ENCODE measurements around the gene IL1RAP. TPM values are rescaled to one million over a fixed set of nuclear protein-coding genes. Genes with fewer than 3 reads are reported as not detected.

IL1RAP gene
- total and polyA plus RNA-seq, 4 donors: 15.4 to 26.7 (median 21.4) TPM

DNA sequence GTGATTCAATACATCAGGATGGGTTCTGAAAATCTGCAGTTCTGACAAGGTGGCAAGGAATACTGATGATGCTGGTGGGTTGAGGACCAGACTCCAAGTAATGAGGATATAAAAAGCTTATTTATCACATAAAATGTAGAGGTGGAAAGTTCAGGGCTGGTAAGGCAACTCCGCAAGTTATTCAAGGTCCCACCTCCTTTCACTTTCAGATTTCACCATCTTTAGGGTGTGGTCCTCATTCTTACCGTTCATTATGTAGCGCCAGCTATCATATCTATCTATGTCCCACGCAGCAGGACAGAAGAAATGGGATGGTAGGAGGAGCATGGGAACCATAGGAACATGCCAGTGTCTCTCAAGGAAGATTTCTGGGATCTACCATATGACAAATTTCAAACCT, 80.3 kb downstream of the IL1RAP start:
- Histone ChIP-seq H3K4me3 (ENCODE audit: low read depth, low read length) (no peak overlapping the region), H3K4me1 (ENCODE audit: control insufficient read depth, insufficient read depth, low read length) (no peaks in the 10 kb centered on the region), H3K27ac (ENCODE audit: low read depth, low read length) (no peak overlapping the region), H3K36me3 (ENCODE audit: control insufficient read depth, insufficient read depth, low read length) (no peaks in the 10 kb centered on the region), H3K9me3 (ENCODE audit: control insufficient read depth, insufficient read depth, low read length) (no peaks in the 10 kb centered on the region), H3K27me3 (ENCODE audit: control insufficient read depth, insufficient read depth, low read length) (no peaks in the 10 kb centered on the region)
- no peak for DNase-seq (ENCODE audit: low read depth in 4 of 6, low spot score in 6 of 6)
- no CpG with 5 or more reads among the region's 4 CpGs for WGBS (ENCODE audit: insufficient coverage)

DNA sequence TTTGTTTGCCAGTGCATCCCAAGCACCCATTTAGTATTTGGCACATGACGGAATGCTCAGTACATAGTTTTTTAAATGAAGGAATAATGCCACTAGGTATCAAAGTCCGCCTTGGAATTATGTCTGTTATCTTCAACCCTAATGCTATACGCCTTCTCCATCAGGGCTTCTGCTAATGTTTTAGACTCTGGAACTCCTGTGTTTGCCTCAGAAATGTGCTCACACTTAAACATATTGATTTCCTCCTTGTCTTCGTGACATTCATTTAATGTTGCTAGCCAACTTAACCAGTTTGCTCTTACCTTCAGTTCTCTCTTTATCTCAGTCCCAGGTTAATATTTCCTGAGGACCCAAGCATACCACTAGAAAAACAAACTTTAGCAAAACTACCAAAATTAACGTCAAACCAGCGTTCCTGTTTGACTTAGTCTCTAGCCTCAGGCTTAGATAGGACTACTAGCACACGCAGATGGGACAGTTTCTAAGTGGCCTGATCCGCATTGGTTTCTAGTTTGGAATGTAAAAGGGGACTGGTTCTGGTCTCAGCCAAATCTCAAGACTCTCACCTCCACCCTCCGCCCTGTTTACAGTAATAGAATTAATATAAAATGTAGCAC, 81.4 kb downstream of the IL1RAP start:
- Histone ChIP-seq H3K4me1 (ENCODE audit: control insufficient read depth, insufficient read depth, low read length) (no peaks in the 10 kb centered on the region), H3K27ac (ENCODE audit: low read depth, low read length) (no peak overlapping the region), H3K27me3 (ENCODE audit: control insufficient read depth, insufficient read depth, low read length) (no peaks in the 10 kb centered on the region), H3K9me3 (ENCODE audit: control insufficient read depth, insufficient read depth, low read length) (no peaks in the 10 kb centered on the region), H3K36me3 (ENCODE audit: control insufficient read depth, insufficient read depth, low read length) (no peaks in the 10 kb centered on the region), H3K4me3 (ENCODE audit: low read depth, low read length) (no peak overlapping the region)
- 100% methylated on average over 2 of the region's 9 CpGs for WGBS (ENCODE audit: insufficient coverage)
- DNase-seq (ENCODE audit: low read depth in 4 of 6, low spot score in 6 of 6): no peak

DNA sequence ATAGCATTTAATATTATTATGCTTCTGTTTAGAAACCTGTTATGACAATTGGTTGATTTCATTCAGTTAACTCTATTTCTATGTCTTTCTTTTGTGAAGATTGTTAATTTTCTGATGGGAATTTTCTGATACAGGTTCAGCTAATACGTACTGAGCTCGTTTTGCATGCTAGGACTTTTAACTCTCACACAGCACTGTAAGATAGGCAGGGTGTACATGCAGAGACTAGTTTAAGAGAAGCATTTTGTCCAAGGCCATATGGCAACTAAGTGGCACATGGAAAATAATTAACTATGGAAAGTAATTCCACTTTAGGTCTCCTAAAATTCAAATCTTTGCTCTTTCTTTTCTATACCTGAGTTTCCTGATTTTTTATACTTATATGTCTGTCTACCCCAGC, 81.9 kb downstream of the IL1RAP start:
- H3K27me3 ChIP-seq (ENCODE audit: control insufficient read depth, insufficient read depth, low read length): no peaks in the 10 kb centered on the region
- no CpG with 5 or more reads among the region's 2 CpGs for WGBS (ENCODE audit: insufficient coverage)
- no peaks in the 10 kb centered on the region for H3K9me3 ChIP-seq (ENCODE audit: control insufficient read depth, insufficient read depth, low read length)
- no peaks in the 10 kb centered on the region for H3K4me1 ChIP-seq (ENCODE audit: control insufficient read depth, insufficient read depth, low read length)
- DNase-seq (ENCODE audit: low read depth in 4 of 6, low spot score in 6 of 6): peak in 1 of 6 donors; percentile 16
- no peak overlapping the region for H3K4me3 ChIP-seq (ENCODE audit: low read depth, low read length)
- no peaks in the 10 kb centered on the region for H3K36me3 ChIP-seq (ENCODE audit: control insufficient read depth, insufficient read depth, low read length)
- no peak overlapping the region for H3K27ac ChIP-seq (ENCODE audit: low read depth, low read length)

DNA sequence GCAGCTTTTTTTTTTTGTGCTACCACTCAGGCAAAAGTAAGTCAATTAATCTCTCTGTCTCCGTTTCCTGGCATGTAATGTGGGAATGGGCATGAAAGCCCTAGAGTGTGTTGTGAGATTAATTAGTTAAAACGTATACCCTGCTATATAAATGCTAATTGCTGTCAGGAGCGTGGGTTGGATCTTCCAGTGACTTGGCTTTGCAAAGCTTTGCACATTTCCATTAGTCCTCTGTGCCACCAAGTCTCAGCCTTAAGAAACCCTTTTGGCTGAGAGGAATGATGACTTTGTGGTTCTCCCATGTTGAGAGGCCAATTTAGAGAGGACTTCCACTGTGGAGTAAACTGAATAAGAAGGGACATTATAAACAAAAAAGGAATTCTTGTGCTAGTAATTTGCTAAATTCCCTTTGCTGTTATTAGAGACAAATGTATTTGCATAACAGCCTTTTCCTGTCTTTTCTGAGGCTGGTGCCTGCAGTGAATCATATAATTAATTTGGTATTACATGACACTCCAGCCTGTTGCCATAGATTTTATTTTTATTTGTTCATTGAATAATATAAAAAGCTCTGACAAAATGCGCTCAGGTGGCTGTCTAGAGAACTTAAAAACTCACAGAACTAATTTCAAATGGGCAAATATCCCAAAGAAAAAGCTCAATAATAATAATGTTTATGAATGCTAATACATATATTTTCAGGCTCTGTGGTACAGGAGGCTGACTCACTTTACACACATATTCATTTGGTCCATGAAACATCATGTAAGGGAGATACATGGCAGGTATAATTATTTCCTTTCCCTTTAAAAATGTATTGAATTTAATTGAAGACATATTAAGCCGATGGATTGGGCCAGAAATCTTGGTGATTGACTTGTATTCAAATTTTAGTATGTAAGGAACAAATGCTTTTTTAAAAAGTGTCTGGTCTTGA, 82.7 kb downstream of the IL1RAP start:
- Histone ChIP-seq H3K4me3 (ENCODE audit: low read depth, low read length) (no peak overlapping the region), H3K4me1 (ENCODE audit: control insufficient read depth, insufficient read depth, low read length) (no peaks in the 10 kb centered on the region), H3K27ac (ENCODE audit: low read depth, low read length) (no peak overlapping the region), H3K9me3 (ENCODE audit: control insufficient read depth, insufficient read depth, low read length) (no peaks in the 10 kb centered on the region), H3K36me3 (ENCODE audit: control insufficient read depth, insufficient read depth, low read length) (no peaks in the 10 kb centered on the region), H3K27me3 (ENCODE audit: control insufficient read depth, insufficient read depth, low read length) (no peaks in the 10 kb centered on the region)
- DNase-seq (ENCODE audit: low read depth in 4 of 6, low spot score in 6 of 6): peak in 5 of 6 donors; percentile 26 to 78 (median 45)
- WGBS (ENCODE audit: insufficient coverage): no CpG with 5 or more reads among the region's 5 CpGs

DNA sequence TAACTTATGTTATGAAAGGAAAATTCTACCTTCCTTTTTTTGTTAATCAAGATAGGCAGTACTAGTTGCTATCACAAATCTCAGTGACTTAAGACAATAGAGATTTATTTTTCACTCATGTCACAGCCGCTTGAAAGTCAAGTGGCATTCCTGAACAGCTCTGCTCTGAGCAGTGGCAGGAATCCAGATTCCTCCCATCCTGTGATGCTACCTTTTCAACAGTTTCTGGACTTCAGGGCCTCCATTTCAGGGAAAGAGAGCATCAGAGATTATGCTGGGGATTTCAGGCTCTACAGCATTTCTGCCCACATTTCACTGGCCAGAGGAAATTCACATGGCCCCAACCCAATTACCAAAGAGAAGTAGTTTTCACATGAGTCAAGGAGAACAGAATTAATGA, 83.4 kb downstream of the IL1RAP start:
- no peak overlapping the region for H3K4me3 ChIP-seq (ENCODE audit: low read depth, low read length)
- no peaks in the 10 kb centered on the region for H3K4me1 ChIP-seq (ENCODE audit: control insufficient read depth, insufficient read depth, low read length)
- no peaks in the 10 kb centered on the region for H3K9me3 ChIP-seq (ENCODE audit: control insufficient read depth, insufficient read depth, low read length)
- 40% methylated on average over 1 of the region's 1 CpG for WGBS (ENCODE audit: insufficient coverage)
- no peaks in the 10 kb centered on the region for H3K36me3 ChIP-seq (ENCODE audit: control insufficient read depth, insufficient read depth, low read length)
- no peak overlapping the region for H3K27ac ChIP-seq (ENCODE audit: low read depth, low read length)
- no peaks in the 10 kb centered on the region for H3K27me3 ChIP-seq (ENCODE audit: control insufficient read depth, insufficient read depth, low read length)
- DNase-seq (ENCODE audit: low read depth in 4 of 6, low spot score in 6 of 6): peak in 3 of 6 donors; percentile 11 to 31 (median 19)

DNA sequence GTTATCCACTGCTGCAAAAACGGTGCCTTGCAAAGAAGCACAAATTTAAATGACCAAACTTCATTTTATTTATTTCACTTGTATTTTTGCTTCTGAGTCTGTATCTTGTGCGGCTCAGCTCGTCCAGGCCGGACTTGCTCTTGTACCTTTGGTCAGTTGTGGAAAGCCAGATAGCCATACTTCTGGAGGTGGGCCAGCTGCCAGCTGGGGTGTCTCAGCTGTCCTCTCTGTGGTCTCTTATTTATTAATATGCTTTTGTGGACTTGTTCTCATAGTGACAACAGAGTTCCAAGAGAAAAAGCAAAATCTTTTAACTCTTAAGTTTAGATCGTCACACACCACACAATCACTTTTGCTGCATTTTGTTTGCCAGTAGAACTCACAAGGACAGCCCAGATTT, 87.7 kb downstream of the IL1RAP start:
- H3K27ac ChIP-seq (ENCODE audit: low read depth, low read length): no peak overlapping the region
- WGBS (ENCODE audit: insufficient coverage): 90% methylated on average over 3 of the region's 5 CpGs
- H3K36me3 ChIP-seq (ENCODE audit: control insufficient read depth, insufficient read depth, low read length): no peaks in the 10 kb centered on the region
- DNase-seq (ENCODE audit: low read depth in 4 of 6, low spot score in 6 of 6): no peak
- H3K4me1 ChIP-seq (ENCODE audit: control insufficient read depth, insufficient read depth, low read length): no peaks in the 10 kb centered on the region
- no peaks in the 10 kb centered on the region for H3K9me3 ChIP-seq (ENCODE audit: control insufficient read depth, insufficient read depth, low read length)
- H3K27me3 ChIP-seq (ENCODE audit: control insufficient read depth, insufficient read depth, low read length): no peaks in the 10 kb centered on the region
- H3K4me3 ChIP-seq (ENCODE audit: low read depth, low read length): no peak overlapping the region

DNA sequence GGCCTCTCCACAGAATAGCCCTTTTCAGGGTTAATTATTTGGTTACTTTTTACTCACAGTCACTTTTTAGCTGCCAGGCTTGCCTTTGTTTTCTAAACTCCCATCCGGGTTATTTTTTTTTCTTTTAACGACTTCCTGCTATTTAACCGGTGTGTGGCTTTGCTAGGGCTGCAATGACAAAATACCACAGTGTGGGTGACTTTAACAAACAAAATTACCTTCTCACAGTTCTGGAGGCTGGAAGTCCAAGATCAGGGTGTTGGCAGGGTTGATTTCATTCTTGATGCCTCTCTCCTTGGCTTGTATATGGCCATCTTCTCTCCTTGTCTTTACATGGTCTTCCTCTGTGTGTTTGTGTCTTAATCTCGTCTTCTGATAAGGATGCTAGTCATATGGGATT, 91.5 kb downstream of the IL1RAP start:
- H3K27ac ChIP-seq (ENCODE audit: low read depth, low read length): no peak overlapping the region
- no CpG with 5 or more reads among the region's 4 CpGs for WGBS (ENCODE audit: insufficient coverage)
- no peak for DNase-seq (ENCODE audit: low read depth in 4 of 6, low spot score in 6 of 6)
- no peak overlapping the region for H3K4me3 ChIP-seq (ENCODE audit: low read depth, low read length)
- H3K9me3 ChIP-seq (ENCODE audit: control insufficient read depth, insufficient read depth, low read length): no peaks in the 10 kb centered on the region
- H3K36me3 ChIP-seq (ENCODE audit: control insufficient read depth, insufficient read depth, low read length): no peaks in the 10 kb centered on the region
- no peaks in the 10 kb centered on the region for H3K4me1 ChIP-seq (ENCODE audit: control insufficient read depth, insufficient read depth, low read length)
- H3K27me3 ChIP-seq (ENCODE audit: control insufficient read depth, insufficient read depth, low read length): no peaks in the 10 kb centered on the region

DNA sequence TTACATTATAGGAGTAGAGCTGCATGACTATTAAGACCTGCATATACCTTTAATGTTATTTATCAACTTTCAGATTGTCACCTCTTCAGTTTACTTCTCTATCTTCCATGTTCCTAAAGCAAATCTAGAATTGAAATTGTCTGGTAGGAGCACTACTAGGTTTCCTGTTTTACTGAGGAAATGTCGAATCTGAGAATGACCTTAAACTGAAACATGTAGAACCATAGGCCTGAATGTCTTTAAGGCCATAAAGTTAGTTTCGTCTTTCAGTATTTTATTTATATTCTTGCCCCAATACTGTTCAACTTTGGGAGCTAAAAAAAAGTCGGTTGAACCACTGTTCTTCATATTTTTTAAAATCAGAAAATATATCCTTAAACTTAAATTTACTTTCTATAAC, 92.7 kb downstream of the IL1RAP start:
- no peak for DNase-seq (ENCODE audit: low read depth in 4 of 6, low spot score in 6 of 6)
- Histone ChIP-seq H3K27ac (ENCODE audit: low read depth, low read length) (no peak overlapping the region), H3K9me3 (ENCODE audit: control insufficient read depth, insufficient read depth, low read length) (no peaks in the 10 kb centered on the region), H3K36me3 (ENCODE audit: control insufficient read depth, insufficient read depth, low read length) (no peaks in the 10 kb centered on the region), H3K4me1 (ENCODE audit: control insufficient read depth, insufficient read depth, low read length) (no peaks in the 10 kb centered on the region), H3K27me3 (ENCODE audit: control insufficient read depth, insufficient read depth, low read length) (no peaks in the 10 kb centered on the region), H3K4me3 (ENCODE audit: low read depth, low read length) (no peak overlapping the region)
- WGBS (ENCODE audit: insufficient coverage): 100% methylated on average over 1 of the region's 3 CpGs

DNA sequence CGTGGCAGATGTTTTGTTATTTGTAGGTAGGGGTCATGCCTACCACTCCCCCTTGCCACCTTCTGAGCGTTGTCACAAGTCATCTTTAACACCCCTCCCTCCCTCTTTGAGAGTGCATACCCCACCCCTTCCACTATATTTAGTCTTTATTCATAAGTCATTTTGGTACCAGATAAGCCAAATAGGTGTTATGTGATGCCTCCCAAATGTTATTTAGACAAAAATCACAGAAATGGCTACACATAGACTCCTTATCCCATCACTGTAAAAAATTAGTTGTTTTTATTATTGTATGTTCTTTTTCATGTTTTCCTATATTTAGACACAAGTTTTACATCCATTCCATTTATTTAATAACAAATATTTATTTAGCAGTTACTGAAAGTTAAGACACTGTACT, 93.1 kb downstream of the IL1RAP start:
- no peaks in the 10 kb centered on the region for H3K27me3 ChIP-seq (ENCODE audit: control insufficient read depth, insufficient read depth, low read length)
- no peak overlapping the region for H3K27ac ChIP-seq (ENCODE audit: low read depth, low read length)
- no peaks in the 10 kb centered on the region for H3K36me3 ChIP-seq (ENCODE audit: control insufficient read depth, insufficient read depth, low read length)
- DNase-seq (ENCODE audit: low read depth in 4 of 6, low spot score in 6 of 6): no peak
- no CpG with 5 or more reads among the region's 2 CpGs for WGBS (ENCODE audit: insufficient coverage)
- no peaks in the 10 kb centered on the region for H3K9me3 ChIP-seq (ENCODE audit: control insufficient read depth, insufficient read depth, low read length)
- no peaks in the 10 kb centered on the region for H3K4me1 ChIP-seq (ENCODE audit: control insufficient read depth, insufficient read depth, low read length)
- H3K4me3 ChIP-seq (ENCODE audit: low read depth, low read length): no peak overlapping the region

All from spinal cord (tissue), 10 donors.